ENCODE measurements around the gene FECH.

Gene FECH

DNA sequence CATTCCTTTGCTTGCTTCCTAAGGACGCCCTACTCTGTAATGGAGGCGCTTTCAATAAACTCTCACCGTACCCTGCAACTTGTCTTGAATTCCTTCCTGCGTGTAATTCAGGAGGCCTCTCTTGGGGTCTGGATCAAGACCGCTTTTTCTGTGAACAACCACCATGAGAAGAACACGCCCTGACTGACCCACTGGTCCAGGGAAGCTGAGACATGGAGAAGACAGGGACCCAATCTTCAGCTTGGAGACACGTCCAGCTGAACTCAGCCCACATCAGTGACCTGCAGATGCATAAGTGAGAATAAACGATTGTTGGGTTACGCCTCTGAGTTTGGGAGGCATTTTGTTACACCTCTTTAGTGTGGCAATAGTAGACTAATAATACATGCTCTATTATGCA is 42.9 kb upstream of the FECH start:
- ChIA-PET POLR2A (interaction anchor here (0.6 kb wide), 1 partner anchor 1696 kb away, joined by 3 read pairs; no protein-coding TSS in a partner anchor), CTCF (interaction anchor here (1.4 to 1.7 kb wide), 2 partner anchors 10 to 495 kb away, joined by 3 to 4 read pairs; no protein-coding TSS in a partner anchor)
- TF ChIP-seq CTCF (IDR thresholded peaks at IDR 0.05; ENCODE audit: control extremely low read depth, extremely low read depth, low read depth, missing control alignments), result no peak
- no peak for DNase-seq (ENCODE audit: extremely low spot score)

GRCh38 chr18:57627488-57627887 is 41.0 kb upstream of the FECH start:
- no peak for DNase-seq (ENCODE audit: extremely low spot score)
- CTCF ChIA-PET, result interaction anchor here (1.0 kb wide), 1 partner anchor 8 kb away, joined by 3 read pairs; no protein-coding TSS in a partner anchor
- POLR2A ChIA-PET, result interaction anchor here (0.6 kb wide), 1 partner anchor 1273 kb away, joined by 3 read pairs; no protein-coding TSS in a partner anchor
- no peak for TF ChIP-seq CTCF (IDR thresholded peaks at IDR 0.05; ENCODE audit: control extremely low read depth, extremely low read depth, low read depth, missing control alignments)

GRCh38 chr18:57624988-57625387 is 38.5 kb upstream of the FECH start:
- CTCF ChIA-PET, result interaction anchor here (1.3 kb wide), 1 partner anchor 44 kb away, joined by 3 read pairs; no protein-coding TSS in a partner anchor
- no peak for TF ChIP-seq CTCF (IDR thresholded peaks at IDR 0.05; ENCODE audit: control extremely low read depth, extremely low read depth, low read depth, missing control alignments)
- no peak for DNase-seq (ENCODE audit: extremely low spot score)
- POLR2A ChIA-PET, result no interaction called here

DNA sequence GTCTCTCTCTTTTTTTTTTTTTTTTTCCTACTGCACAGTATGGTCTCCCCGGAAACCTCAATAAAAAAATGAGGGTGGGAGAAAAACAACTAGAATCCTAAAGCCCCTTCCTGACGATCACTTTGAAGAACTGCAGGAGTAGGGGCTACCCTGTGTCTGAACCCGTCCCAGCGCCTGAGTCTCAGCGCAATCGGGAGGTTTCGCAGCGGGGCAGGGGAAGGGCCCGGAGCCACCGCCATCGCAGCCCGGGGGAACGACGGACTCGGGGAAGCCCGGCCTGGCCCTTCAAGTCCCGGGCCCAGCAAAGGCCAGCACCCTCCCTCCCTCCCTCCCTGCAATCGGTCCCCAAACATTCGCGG is 34.7 kb upstream of the FECH start:
- TF ChIP-seq CTCF (IDR thresholded peaks at IDR 0.05; ENCODE audit: control extremely low read depth, extremely low read depth, low read depth, missing control alignments), result no peak
- CTCF ChIA-PET, result no interaction called here
- POLR2A ChIA-PET, result no interaction called here
- DNase-seq (ENCODE audit: extremely low spot score), result peak; percentile 44

DNA sequence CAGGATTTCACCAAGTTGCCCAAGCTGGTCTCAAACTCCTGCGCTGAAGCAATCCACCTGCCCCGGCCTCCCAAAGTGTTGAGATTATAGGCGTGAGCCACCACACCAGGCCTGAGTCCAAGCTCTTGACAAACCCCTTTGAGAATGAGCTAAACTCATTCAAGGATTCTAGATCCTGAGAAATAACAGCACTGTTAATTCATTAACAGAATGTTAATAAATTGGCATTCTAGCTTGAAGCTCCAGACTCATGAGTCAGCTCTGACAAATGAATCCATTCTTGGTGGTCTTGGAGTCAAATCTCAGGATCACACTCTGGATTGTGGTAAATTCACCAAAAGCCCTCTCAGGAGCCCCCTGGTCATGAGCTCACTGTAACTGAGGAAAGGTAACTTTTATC is 33.4 kb upstream of the FECH start:
- no peak for TF ChIP-seq CTCF (IDR thresholded peaks at IDR 0.05; ENCODE audit: control extremely low read depth, extremely low read depth, low read depth, missing control alignments)
- ChIA-PET CTCF (interaction anchor here (1.0 to 1.2 kb wide), 2 partner anchors 8 to 21 kb away, joined by 3 read pairs; no protein-coding TSS in a partner anchor), POLR2A (interaction anchor here (0.6 kb wide), 1 partner anchor 980 kb away, joined by 3 read pairs; no protein-coding TSS in a partner anchor)
- no peak for DNase-seq (ENCODE audit: extremely low spot score)

GRCh38 chr18:57618910-57619309 is 32.4 kb upstream of the FECH start:
- POLR2A ChIA-PET, result no interaction called here
- no peak for DNase-seq (ENCODE audit: extremely low spot score)
- TF ChIP-seq CTCF (IDR thresholded peaks at IDR 0.05; ENCODE audit: control extremely low read depth, extremely low read depth, low read depth, missing control alignments), result no peak
- CTCF ChIA-PET, result interaction anchor here (1.0 to 1.2 kb wide), 2 partner anchors 9 to 20 kb away, joined by 3 read pairs; no protein-coding TSS in a partner anchor

All from GM10248 (cell line).